SK-N-SH treated with all-trans-retinoic acid at 6 μM for 48 hours (cell line): ENCODE data around the gene RAD17.

Source experiments
- BACH2 ChIP-seq: fragments of 250-450 bp; sonication (Bioruptor Pico); IDR thresholded peaks from 2 replicates; pipeline ENCODE4 v1.9.0; 2021; ENCODE audit warnings: mild to moderate bottlenecking, borderline replicate concordance
- RARB ChIP-seq: fragments of 250-450 bp; sonication (Bioruptor Pico); IDR thresholded peaks from 2 replicates; pipeline ENCODE4 v1.8.0; 2021; ENCODE audit warnings: mild to moderate bottlenecking, moderate library complexity
- ZFP3 ChIP-seq: fragments of 250-450 bp; sonication (Bioruptor Pico); IDR thresholded peaks from 2 replicates; pipeline ENCODE4 v1.5.0; 2020; ENCODE audit warnings: mild to moderate bottlenecking, moderate library complexity
- ZFP30 ChIP-seq: fragments of 450-650 bp; formaldehyde crosslinking; IDR thresholded peaks from 2 replicates; pipeline ENCODE4 v1.5.0; 2022; ENCODE audit warnings: mild to moderate bottlenecking, moderate library complexity
- ZNF8 ChIP-seq: fragments of 450-650 bp; formaldehyde crosslinking; IDR thresholded peaks from 2 replicates; pipeline ENCODE4 v1.5.0; 2020; ENCODE audit warnings: mild to moderate bottlenecking, moderate library complexity
- TF ChIP-seq, protein P1 (sequence below): fragments of 250-450 bp; sonication (Bioruptor Pico); IDR thresholded peaks from 2 replicates; pipeline ENCODE4 v1.5.1; 2021; ENCODE audit warnings: mild to moderate bottlenecking, moderate library complexity

DNA sequence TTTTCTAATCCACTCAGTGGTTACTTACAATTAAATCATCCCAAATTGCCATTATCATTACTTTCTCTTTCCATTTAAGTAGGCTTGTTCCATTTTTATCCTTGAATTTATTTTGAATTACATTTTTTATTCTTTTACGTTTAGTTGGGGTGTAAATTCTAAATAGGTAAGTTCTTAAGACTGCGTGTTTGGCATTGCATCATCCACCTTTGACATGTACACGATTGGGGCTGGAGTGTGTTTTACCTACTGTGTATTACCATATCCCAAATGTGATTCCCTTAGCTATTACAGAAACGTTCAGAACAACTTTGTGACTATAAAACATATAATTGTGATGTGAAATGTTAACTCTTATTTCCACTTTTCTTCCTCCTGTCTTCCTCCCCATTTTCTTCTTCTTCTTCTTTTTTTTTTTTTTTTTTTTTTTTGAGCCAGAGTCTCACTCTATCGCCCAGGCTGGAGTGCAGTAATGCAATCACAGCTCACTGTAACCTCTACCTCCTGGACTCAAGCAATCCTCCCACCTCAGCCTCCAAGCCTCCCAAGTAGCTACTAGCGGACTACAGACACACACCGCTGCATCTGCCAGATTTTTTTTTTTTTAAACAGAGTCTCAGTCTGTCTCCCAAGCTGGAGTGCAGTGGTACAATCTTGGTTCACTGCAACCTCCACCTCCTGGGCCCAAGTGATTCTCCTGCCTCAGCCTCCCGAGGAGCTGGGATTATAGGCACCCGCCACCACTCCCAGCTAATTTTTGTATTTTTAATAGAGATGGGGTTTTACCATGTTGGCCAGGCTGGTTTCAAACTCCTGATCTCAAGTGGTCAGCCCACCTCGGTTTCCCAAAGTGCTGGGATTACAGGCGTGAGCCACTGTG, 62.0 kb downstream of the RAD17 start:
- no peak for TF ChIP-seq ZNF8 (CRISPR knock-in tag)
- TF ChIP-seq, protein P1, sequence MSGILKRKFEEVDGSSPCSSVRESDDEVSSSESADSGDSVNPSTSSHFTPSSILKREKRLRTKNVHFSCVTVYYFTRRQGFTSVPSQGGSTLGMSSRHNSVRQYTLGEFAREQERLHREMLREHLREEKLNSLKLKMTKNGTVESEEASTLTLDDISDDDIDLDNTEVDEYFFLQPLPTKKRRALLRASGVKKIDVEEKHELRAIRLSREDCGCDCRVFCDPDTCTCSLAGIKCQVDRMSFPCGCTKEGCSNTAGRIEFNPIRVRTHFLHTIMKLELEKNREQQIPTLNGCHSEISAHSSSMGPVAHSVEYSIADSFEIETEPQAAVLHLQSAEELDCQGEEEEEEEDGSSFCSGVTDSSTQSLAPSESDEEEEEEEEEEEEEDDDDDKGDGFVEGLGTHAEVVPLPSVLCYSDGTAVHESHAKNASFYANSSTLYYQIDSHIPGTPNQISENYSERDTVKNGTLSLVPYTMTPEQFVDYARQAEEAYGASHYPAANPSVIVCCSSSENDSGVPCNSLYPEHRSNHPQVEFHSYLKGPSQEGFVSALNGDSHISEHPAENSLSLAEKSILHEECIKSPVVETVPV (CRISPR knock-in tag) = no peak
- TF ChIP-seq ZFP30 (CRISPR knock-in tag) = no peak
- no peak for TF ChIP-seq ZFP3 (CRISPR knock-in tag)
- TF ChIP-seq BACH2 (CRISPR knock-in tag) = no peak
- TF ChIP-seq RARB (CRISPR knock-in tag) = no peak
